ENCODE measurements around the gene AGL. TPM values are rescaled to one million over a fixed set of nuclear protein-coding genes. Genes with fewer than 3 reads are reported as not detected.

Gene AGL
- total and polyA plus RNA-seq, 2 of the 13 experiments (the other 11 are each of a cell fraction or from before 2014, with no cell fraction given) = 4.3 to 13.1 TPM

DNA sequence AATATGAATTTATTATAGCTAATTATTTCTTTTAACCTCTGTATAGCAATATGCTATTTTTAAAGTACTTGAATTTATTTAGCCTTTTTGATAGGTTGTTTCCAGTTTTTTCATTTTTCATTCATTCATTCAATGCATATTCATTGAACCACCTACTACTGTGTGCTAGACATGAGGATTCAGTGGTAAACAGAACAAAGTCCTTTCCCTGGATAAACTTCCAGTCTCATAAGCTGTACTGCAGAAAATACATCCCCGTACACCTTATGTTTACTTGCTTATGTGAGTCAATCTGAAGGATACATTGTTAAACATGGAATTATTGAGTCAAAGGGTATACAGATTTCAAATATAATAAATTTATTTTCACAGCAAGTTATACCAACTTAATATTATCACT lies 21.9 kb downstream of the AGL start (continued):
- TF ChIP-seq ASH2L (IDR thresholded peaks at IDR 0.05; ENCODE audit: insufficient read length, low read depth, low read length) (no peak), MXI1 (IDR thresholded peaks at IDR 0.05; ENCODE audit: borderline replicate concordance, low read depth, low read length) (peak; percentile 39; the same call in 1 of the 3 replicates), ZBTB20 (CRISPR knock-in tag; IDR thresholded peaks at IDR 0.05; ENCODE audit: borderline replicate concordance, low read depth) (no peak), ARID3A (IDR thresholded peaks at IDR 0.05; ENCODE audit: low read depth, low read length) (peak; percentile 49; the same call in 1 of the 2 replicates), SAP130 (CRISPR knock-in tag; IDR thresholded peaks at IDR 0.05; ENCODE audit: low read depth) (peak; percentile 54), FOXP1 (IDR thresholded peaks at IDR 0.05) (0 out of 2 replicates have a peak, but pooled peaks have one; percentile 44), FOXP1 (CRISPR knock-in tag; IDR thresholded peaks at IDR 0.05) (peak; percentile 92), ZNF24 (IDR thresholded peaks at IDR 0.05) (peak; percentile 90), ZNF20 (CRISPR knock-in tag; IDR thresholded peaks at IDR 0.05) (no peak), AHDC1 (CRISPR knock-in tag; IDR thresholded peaks at IDR 0.05; ENCODE audit: borderline replicate concordance) (peak; percentile 64; the same call in 1 of the 2 replicates), SOX5 (CRISPR knock-in tag; IDR thresholded peaks at IDR 0.05; ENCODE audit: borderline replicate concordance) (peak; percentile 47; the same call in 1 of the 2 replicates), ZKSCAN1 (IDR thresholded peaks at IDR 0.05; ENCODE audit: low read length) (peak; percentile 57; the same call in 1 of the 2 replicates), HNF4A (CRISPR knock-in tag; IDR thresholded peaks at IDR 0.05) (peak; percentile 79), FOXP4 (CRISPR knock-in tag; IDR thresholded peaks at IDR 0.05) (peak; percentile 68; the same call in 1 of the 2 replicates), HNF4G (IDR thresholded peaks at IDR 0.05; ENCODE audit: borderline replicate concordance, low read depth, low read length) (peak; percentile 47; the same call in 1 of the 2 replicates), HNF4G (CRISPR knock-in tag; IDR thresholded peaks at IDR 0.05; ENCODE audit: borderline replicate concordance, low read depth) (no peak), SATB2 (CRISPR knock-in tag; IDR thresholded peaks at IDR 0.05) (no peak), RXRB (CRISPR knock-in tag; IDR thresholded peaks at IDR 0.05; ENCODE audit: borderline replicate concordance) (peak; percentile 50; the same call in 1 of the 2 replicates), FOXA3 (CRISPR knock-in tag; IDR thresholded peaks at IDR 0.05) (peak; percentile 65), HOMEZ (CRISPR knock-in tag; IDR thresholded peaks at IDR 0.05; ENCODE audit: low read depth) (peak; percentile 64; the same call in 1 of the 2 replicates), FOXO1 (CRISPR knock-in tag; IDR thresholded peaks at IDR 0.05) (peak; percentile 53; the same call in 1 of the 2 replicates)

All from HepG2 (cell line).